ENCODE results near the gene PTPN9.
A peak's percentile ranks its signal among the peaks of the same experiment; 100 is the strongest.

DNA sequence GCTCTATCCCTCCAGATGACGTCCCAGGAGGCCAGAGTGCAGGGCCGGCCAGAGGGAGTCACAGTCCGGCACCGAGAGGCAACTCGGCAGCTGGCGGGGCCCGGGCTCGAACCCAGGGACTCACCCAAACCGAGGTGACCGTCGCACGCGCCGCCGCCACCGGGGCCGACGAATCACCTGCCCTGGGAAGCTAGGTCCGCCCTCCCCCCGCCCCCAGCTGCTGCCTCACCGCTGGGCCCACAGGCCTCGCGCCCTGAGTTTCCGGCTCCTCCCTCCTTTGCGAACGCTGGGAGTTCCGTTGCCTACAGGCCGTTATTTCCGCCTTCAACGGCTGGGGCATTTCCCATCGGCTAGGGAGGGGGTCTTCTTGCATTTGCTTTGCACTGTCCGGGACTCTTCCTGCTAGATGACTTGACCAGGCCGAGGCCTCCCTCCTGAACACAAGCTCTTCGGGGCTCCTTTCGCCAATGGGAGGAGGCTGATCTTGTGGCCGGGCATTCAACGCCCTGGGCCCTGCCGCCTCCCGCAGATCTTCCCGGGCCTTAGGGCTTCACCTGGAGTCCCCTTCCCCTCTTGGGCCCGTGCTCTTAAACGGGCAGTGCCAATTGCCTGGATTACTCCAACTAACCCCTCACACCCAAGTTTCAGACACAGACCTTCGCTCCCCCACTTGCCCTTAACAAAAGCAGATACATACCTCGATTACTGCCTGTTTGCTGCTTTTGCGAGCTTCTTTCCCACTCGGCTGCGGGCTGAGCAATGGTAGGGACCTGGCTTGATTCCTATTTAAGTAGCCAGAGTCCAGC lies 46.6 kb upstream of the PTPN9 start, which contains the start of gene SNUPN:
- TF ChIP-seq FOXM1 (IDR thresholded peaks at IDR 0.05; ENCODE audit: borderline replicate concordance): peak; percentile 75
- no peak for TF ChIP-seq LEF1 (IDR thresholded peaks at IDR 0.05; ENCODE audit: borderline replicate concordance)
- TF ChIP-seq ZNF384 (IDR thresholded peaks at IDR 0.05): no peak
- TF ChIP-seq SP1 (IDR thresholded peaks at IDR 0.05): no peak
- no peak for TF ChIP-seq SUZ12 (IDR thresholded peaks at IDR 0.05)
- no peak for TF ChIP-seq ARNT (IDR thresholded peaks at IDR 0.05)
- TF ChIP-seq BHLHE40 (IDR thresholded peaks at IDR 0.05; ENCODE audit: borderline replicate concordance): no peak
- TF ChIP-seq FOXK2 (IDR thresholded peaks at IDR 0.05): no peak

All from HEK293T (cell line).